ENCODE data around the gene CAND1.

Gene CAND1

GRCh38 chr12:67364228-67364627 lies 95.1 kb downstream of the CAND1 start:
- no peaks in the 10 kb centered on the region for H3K79me2 ChIP-seq (ENCODE audit: control insufficient read depth, insufficient read depth, low read length)
- H2BK120ac ChIP-seq (ENCODE audit: low read depth, low read length): no peak overlapping the region
- no peak overlapping the region for H3K56ac ChIP-seq (ENCODE audit: low read length)
- no peak overlapping the region for H3K18ac ChIP-seq (ENCODE audit: low read length)
- H2BK5ac ChIP-seq (ENCODE audit: low read length): no peak overlapping the region
- H3K9ac ChIP-seq (ENCODE audit: low read length): no peak overlapping the region
- no peaks in the 10 kb centered on the region for H3K79me1 ChIP-seq (ENCODE audit: low read length)
- H2BK15ac ChIP-seq (replicated peaks; ENCODE audit: low read depth): no peak overlapping the region
- peaks cover 6% of the 10 kb centered on the region for H3K4me1 ChIP-seq (ENCODE audit: control insufficient read depth, low read depth, low read length)
- no peaks in the 10 kb centered on the region for H3K27me3 ChIP-seq (ENCODE audit: insufficient read depth, low read length, poor library complexity)
- no peak overlapping the region for H4K5ac ChIP-seq (ENCODE audit: low read length)
- H3K4me3 ChIP-seq (ENCODE audit: low read length): no peak overlapping the region
- H3K23ac ChIP-seq (ENCODE audit: low read length): no peak overlapping the region
- no peak overlapping the region for H3K4me2 ChIP-seq (ENCODE audit: low read length)
- peak; percentile 92 for DNase-seq
- H3K27ac ChIP-seq (ENCODE audit: low read depth, low read length): no peak overlapping the region
- H3K36me3 ChIP-seq (ENCODE audit: control insufficient read depth, insufficient read depth, low read length): no peaks in the 10 kb centered on the region
- no peak overlapping the region for H2AK5ac ChIP-seq (ENCODE audit: low read length)
- H4K8ac ChIP-seq (ENCODE audit: low read depth, low read length): no peak overlapping the region
- no peak overlapping the region for H3K4ac ChIP-seq (ENCODE audit: low read depth, low read length)

DNA sequence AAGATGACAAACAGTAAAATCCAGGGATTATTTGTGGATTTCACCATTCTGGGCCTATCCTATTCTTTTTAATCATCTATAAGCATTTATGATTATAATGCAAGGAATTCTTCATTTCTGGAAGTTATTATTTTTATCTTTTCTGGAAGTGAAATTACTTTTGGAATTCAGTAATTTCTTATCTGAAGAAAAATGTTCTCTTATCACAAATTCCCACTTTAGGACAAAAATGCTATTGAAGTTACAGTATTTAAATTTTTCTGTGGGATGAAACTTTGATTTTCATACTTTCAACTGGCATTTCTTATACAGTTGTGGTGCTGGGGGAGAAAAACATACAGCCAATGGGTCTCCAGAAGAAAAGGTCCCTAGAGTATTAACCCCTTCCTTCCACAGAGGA lies 96.0 kb downstream of the CAND1 start:
- no peak overlapping the region for H2BK15ac ChIP-seq (replicated peaks; ENCODE audit: low read depth)
- no peak overlapping the region for H4K8ac ChIP-seq (ENCODE audit: low read depth, low read length)
- H3K27ac ChIP-seq (ENCODE audit: low read depth, low read length): no peak overlapping the region
- no peaks in the 10 kb centered on the region for H3K79me2 ChIP-seq (ENCODE audit: control insufficient read depth, insufficient read depth, low read length)
- H3K9ac ChIP-seq (ENCODE audit: low read length): no peak overlapping the region
- no peak overlapping the region for H3K56ac ChIP-seq (ENCODE audit: low read length)
- no peak overlapping the region for H4K5ac ChIP-seq (ENCODE audit: low read length)
- no peak overlapping the region for H2AK5ac ChIP-seq (ENCODE audit: low read length)
- H3K36me3 ChIP-seq (ENCODE audit: control insufficient read depth, insufficient read depth, low read length): no peaks in the 10 kb centered on the region
- no peaks in the 10 kb centered on the region for H3K27me3 ChIP-seq (ENCODE audit: insufficient read depth, low read length, poor library complexity)
- no peak overlapping the region for H3K4ac ChIP-seq (ENCODE audit: low read depth, low read length)
- no peaks in the 10 kb centered on the region for H3K79me1 ChIP-seq (ENCODE audit: low read length)
- H3K4me3 ChIP-seq (ENCODE audit: low read length): no peak overlapping the region
- no peak overlapping the region for H3K4me2 ChIP-seq (ENCODE audit: low read length)
- no peak overlapping the region for H3K18ac ChIP-seq (ENCODE audit: low read length)
- no peak for DNase-seq
- H2BK5ac ChIP-seq (ENCODE audit: low read length): no peak overlapping the region
- peaks cover 6% of the 10 kb centered on the region for H3K4me1 ChIP-seq (ENCODE audit: control insufficient read depth, low read depth, low read length)
- H2BK120ac ChIP-seq (ENCODE audit: low read depth, low read length): no peak overlapping the region
- H3K23ac ChIP-seq (ENCODE audit: low read length): no peak overlapping the region

DNA sequence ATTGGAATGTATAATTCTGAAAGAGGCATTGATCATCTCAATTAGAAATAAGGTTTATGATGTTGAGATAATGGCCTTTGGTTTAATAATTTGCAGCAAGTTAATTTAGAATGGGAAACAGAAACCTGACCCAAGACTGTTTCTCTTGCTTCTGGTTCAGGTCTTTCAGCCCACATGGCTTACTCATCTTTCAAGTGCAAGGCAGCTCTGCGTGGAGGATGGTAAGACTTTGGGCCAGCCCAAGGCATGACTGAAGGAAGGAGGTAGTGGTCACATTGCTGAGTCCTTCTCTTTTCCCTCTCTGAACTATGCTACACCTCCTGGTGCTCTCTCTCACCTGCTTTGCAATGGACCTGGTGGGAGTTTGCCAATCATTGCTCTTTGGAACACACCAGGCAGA lies 98.7 kb downstream of the CAND1 start:
- Histone ChIP-seq H4K5ac (ENCODE audit: low read length) (no peak overlapping the region), H3K4me2 (ENCODE audit: low read length) (no peak overlapping the region), H3K27me3 (ENCODE audit: insufficient read depth, low read length, poor library complexity) (no peaks in the 10 kb centered on the region), H3K4me1 (ENCODE audit: control insufficient read depth, low read depth, low read length) (peaks cover 6% of the 10 kb centered on the region), H3K9ac (ENCODE audit: low read length) (no peak overlapping the region), H3K56ac (ENCODE audit: low read length) (no peak overlapping the region), H2AK5ac (ENCODE audit: low read length) (no peak overlapping the region), H3K4me3 (ENCODE audit: low read length) (no peak overlapping the region), H3K36me3 (ENCODE audit: control insufficient read depth, insufficient read depth, low read length) (no peaks in the 10 kb centered on the region), H2BK5ac (ENCODE audit: low read length) (no peak overlapping the region), H4K8ac (ENCODE audit: low read depth, low read length) (no peak overlapping the region), H3K79me1 (ENCODE audit: low read length) (no peaks in the 10 kb centered on the region), H3K23ac (ENCODE audit: low read length) (no peak overlapping the region), H3K79me2 (ENCODE audit: control insufficient read depth, insufficient read depth, low read length) (no peaks in the 10 kb centered on the region), H3K4ac (ENCODE audit: low read depth, low read length) (no peak overlapping the region), H3K27ac (ENCODE audit: low read depth, low read length) (no peak overlapping the region), H2BK15ac (replicated peaks; ENCODE audit: low read depth) (no peak overlapping the region), H2BK120ac (ENCODE audit: low read depth, low read length) (no peak overlapping the region), H3K18ac (ENCODE audit: low read length) (no peak overlapping the region)
- DNase-seq: no peak
- WGBS (ENCODE audit: extremely low coverage, insufficient coverage, low lambda C conversion rate): no CpG with 5 or more reads among the region's 1 CpG

Data from mesendoderm (in vitro differentiated cells).